ENCODE measurements around the gene SYTL5.

The SYTL5 gene

DNA sequence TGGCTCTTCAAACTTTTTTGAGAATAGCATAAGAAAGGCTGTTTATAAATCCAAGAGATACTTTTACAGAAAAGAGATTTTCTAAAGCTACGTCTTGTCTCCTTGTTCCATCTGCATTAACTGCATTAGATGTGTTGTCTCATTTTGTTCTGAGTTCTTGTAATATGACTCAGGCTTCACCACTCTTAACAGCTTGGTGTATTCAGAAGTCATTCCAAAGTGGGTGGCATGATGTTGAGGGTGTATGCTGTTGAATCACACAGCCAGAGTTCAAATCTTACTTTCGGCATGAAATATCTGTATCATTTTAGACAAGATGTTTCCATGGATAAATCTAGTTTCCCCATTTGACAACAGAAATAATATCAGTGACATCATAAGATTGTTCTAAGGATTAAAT is 30.1 kb downstream of the SYTL5 start:
- DNase-seq: no peak

DNA sequence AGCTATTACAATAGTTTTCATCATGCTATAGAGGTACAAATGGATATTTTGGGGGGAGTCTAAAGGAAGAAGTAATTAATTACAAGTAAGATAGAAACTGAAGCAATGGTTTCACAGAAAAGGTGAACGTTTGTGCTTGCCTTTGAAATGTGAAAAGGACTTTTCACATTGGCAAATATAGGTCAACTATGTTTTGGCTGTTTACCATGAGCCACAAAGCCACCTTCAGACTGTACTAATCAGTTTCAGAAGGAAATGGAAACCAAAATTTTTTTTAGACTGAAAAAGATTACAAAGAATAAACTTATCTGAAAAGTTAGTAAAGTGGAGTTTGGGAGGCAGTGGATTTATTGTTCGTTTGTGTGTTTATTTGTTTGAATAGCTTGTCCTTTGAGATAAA is 32.1 kb downstream of the SYTL5 start:
- DNase-seq: no peak

- DNase-seq: no peak
These were observed 34.9 kb downstream of the SYTL5 start for GRCh38 chrX:38041237-38041636.

DNA sequence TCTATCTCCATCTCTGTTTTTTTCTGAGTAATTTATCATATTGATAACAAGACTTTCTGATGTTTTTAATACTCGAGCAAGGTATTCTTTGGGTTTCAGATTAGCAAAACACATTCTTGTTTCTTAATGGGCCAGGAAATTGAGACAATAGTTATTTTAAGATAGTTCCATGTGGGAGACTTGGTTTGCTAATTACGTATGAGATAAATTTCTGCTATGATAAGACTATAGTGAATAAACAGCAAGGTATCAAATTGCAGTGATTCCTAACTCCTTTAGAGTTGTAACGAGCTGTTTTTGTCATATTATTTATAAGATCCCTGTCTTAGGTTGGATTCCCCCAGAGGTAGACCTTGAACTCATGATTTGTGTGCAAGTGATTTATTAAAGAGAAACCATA is 38.3 kb downstream of the SYTL5 start:
- DNase-seq: no peak

GRCh38 chrX:38045538-38046096 is 39.3 kb downstream of the SYTL5 start:
- no peak for DNase-seq

DNA sequence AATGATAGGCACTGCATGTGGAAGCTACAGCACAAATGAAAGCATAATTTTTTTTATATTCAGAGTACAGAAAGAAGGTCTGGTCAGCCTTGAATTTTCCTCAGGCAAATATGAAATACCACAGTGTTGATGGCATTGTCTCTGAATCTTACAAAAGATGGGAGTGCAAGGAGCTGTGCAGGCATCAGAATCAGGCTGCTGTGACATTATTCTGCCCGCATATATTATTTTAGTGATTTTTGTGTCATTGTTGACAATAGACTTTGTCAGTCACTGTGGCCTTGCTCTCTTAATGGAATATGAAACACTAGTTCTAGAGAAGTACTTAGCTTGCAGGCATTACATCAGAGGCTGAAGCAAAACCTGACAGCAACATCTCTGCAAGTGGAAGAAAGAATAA is 42.5 kb downstream of the SYTL5 start:
- DNase-seq: no peak

- DNase-seq: no peak
These were observed 44.5 kb downstream of the SYTL5 start for GRCh38 chrX:38050806-38051205.

DNA sequence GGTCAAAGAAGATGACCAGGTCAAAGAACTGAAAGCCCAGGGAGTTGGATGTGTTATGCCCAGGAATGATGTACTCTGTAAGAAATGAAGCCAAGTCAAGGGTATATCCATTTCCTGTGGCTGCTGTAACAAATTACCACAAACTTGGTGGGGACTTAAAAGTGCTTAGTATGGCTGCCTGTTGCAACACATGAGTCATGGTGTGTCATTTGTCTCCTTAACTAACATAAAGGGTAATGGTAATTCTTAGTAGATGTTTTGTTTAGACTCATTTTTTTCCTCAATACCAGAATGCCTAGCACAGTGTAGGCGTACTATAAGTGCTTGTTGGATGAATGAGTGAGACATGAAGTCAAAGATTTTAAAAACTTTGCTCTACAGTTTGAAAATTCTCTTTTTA is 45.7 kb downstream of the SYTL5 start:
- DNase-seq: no peak

- no peak for DNase-seq
These were observed 49.0 kb downstream of the SYTL5 start for GRCh38 chrX:38055170-38055847.

DNA sequence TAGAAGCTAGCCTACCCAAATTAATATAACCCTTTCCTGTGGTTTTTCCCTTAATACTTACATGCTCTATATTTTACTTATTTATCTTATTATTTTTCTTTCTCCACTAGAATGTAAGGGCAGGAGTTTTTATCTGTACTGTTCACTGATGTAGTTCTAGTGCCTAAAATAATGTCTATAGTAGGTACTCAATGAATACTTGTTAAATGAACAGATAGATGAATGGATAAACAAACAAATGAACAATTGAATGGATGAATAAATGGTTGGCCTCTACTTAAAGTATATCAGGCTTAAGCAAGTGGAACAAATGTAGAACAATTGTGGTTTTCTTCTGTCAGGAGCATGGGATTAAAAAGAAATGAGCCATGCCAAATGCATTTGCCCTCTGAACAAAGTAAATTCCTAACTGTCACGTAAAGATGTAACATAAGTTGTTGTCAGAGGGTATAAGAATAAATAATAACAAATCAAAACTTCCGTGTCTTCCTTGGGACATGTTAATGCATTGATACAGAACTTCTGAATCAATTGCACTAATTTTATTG is 54.1 kb downstream of the SYTL5 start:
- DNase-seq: no peak

- no peak for DNase-seq
These were observed 55.0 kb downstream of the SYTL5 start for GRCh38 chrX:38061335-38061734.

- DNase-seq: no peak
These were observed 60.6 kb downstream of the SYTL5 start for GRCh38 chrX:38066934-38067333.

DNA sequence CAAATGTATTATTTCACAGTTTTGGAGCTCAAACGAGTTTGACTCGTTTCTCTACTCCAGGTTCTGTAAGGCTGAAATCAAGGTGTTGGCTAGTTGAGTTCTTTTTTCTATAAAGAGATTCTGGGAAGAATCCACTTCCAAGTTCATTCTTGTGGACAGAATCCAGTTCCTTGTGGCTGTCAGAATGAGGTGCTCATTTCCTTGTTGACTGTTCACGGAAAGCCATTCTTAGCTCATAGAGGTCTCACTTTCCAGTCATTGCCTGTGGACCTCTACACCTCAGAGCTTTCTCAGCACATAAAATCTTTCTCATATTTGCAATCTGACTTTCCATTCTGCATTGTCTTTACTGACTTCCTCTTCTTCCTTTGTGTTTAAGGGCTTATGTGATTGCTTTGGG is 62.9 kb downstream of the SYTL5 start:
- no peak for DNase-seq

GRCh38 chrX:38069991-38070390 is 63.6 kb downstream of the SYTL5 start:
- no peak for DNase-seq

- no peak for DNase-seq
These were observed 73.1 kb downstream of the SYTL5 start for GRCh38 chrX:38079463-38079862.

GRCh38 chrX:38080808-38081207 is 74.5 kb downstream of the SYTL5 start:
- DNase-seq: no peak

DNA sequence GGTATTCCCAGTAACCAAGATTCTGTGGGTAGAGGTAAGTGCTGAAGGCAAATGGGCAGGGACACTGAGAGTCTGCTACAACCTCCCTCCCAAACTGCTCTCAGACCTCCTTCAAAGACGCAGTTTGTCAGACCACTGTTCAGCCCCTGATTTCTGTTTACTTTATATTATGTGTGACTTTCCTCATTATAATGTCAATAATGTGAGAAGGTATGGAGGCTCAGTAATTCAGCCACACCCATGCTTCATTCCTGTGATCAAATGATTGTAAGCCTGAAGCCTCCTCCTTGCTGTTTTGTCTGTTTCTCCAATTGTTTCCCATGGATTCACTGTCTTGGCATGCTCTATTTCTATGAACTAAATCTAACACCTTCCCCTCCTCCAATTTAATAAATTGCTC is 75.6 kb downstream of the SYTL5 start:
- no peak for DNase-seq

GRCh38 chrX:38082309-38082708 is 76.0 kb downstream of the SYTL5 start:
- no peak for DNase-seq

GRCh38 chrX:38085813-38086212 is 79.5 kb downstream of the SYTL5 start:
- no peak for DNase-seq

DNA sequence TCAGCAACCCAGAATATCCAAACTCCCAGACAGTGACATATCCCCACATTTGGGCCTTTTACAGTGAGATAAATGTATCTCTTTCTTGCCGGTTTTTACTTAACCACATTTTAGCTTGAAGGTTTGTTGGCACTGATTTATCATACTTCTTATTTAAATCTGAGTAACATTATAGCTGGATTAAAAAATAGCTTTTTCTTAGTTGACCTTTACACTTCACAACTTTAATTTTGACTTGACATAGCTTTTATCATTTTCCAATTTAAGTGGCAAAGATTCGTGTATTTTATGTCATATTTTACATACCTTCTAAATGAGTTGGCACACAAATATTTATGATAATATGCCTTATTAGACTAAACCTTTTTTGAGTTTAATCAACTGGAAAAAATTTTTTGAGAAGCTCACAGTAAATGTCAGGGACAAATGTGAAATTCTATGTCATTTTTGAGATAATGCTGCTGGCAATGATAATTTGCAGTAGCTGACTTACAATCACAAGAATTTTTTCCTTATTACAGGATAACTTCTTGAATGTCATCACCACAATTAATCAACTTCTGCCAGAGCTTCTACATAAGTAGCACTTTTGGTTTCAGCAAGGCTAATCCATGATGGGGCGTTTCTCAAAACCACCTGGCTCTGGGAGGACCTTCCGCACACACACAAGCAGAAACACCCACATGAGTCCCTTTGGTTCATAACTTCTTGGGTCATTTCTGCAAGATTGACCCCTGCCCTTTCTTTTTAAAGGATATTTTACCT is 80.3 kb downstream of the SYTL5 start:
- DNase-seq: no peak

DNA sequence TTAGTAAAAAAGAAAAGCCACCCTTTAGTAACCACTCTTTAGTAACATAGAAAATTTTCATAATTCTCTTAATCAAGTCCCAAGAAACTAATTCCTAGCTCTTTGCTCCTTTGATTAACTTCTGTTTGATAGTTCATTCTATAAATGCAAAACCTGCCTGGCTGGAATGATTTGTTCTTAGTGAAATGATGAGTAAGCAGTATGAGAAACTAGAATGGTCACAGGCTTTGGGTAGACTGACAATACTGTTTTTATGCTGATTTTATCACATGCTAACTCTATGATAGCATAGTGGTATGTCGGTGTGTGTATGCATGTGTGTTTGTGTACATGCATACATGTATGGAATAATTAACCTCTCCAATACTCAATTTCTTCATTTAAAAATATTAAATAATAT is 81.2 kb downstream of the SYTL5 start:
- DNase-seq: no peak

DNA sequence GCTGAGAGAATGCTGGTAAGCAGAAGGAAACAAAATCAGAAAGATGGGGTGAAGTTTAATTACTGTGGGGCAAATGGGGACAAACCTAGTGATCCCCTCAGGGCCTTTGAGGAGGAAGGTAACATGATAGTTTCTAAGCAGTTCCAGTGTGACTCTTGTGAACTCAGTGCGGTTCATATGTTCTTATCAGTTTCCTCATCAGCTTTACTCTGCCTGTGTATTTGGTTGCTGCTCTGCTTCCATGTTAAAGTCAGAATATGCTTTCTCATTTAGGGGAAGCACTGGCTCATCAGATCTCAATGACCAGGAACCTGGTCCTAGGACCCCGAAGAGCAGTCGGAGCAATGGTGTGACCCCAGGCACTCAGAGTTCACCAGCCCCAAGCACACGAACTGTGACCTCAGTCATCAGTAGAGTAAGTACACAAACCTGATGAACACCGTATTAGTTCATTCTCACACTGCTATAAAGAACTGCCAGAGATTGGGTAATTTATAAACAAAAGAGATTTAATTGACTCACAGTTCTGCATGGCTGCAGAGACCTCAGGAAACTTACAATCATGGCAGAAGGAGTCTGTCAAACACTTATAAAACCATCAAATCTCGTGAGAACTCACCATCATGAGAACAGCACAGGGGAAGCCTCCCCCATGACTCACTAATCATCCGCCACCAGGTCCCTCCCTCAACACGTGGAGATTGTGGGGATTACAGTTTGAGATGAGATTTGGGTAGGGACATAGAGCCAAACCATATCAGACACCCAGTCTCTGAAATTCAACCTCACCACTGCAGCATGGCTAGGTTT is 83.0 kb downstream of the SYTL5 start:
- no peak for DNase-seq

DNA sequence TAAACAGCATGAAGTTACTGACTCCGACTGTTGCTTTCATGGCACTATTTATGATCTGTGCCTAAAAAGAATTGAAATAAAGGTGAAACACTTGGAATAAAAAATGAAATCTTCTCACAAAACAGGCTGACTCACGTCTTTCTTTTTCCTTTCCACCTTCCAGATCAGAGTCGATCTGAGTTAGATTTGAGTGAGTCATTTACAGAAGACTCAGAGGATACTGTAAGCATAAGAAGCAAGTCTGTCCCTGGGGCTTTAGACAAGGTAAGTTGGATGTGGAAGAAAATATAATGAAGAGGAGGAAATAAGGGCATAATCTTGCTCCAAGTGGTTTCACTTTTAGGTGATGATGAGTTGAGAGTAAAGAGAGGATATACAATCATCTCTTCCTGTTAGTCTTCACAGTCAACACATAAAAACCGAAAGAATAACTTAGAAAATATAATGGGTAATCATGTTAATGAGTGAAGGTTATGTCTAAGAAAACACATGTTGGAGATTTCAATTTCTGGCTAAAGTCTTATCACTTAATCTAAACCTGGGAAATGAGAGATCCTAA is 89.7 kb downstream of the SYTL5 start:
- peak; percentile 0 for DNase-seq
